GM12878 (cell line): ENCODE results near the gene SNRNP25. TPM values are rescaled to one million over a fixed set of nuclear protein-coding genes. Genes with fewer than 3 reads are reported as not detected.

ENCODE experiments used
- ATAC-seq: fragments of 200-7000 bp; cut with Tn5 transposase; 3 replicates; pipeline ENCODE4 v1.9.1; 2020; ENCODE audit warnings: mild to moderate bottlenecking, moderate library complexity
- BruUV-seq: library from RNA; stranded (reverse); fragments of 400-500 nt; replicated peaks from 2 replicates; lab custom pipeline; 2021; lab: Mats Ljungman, UMichigan
- CTCF ChIA-PET: fragments of 300-600 bp; sonication (Branson Sonifier 250); formaldehyde crosslinking; extraction: SDS; loops from one replicate; lab custom pipeline; 2021; ENCODE audit warnings: inconsistent platforms; lab: Yijun Ruan, JAX
- POLR2A ChIA-PET: fragments of 350-600 bp; formaldehyde crosslinking; extraction: SDS; loops from one replicate; lab custom pipeline; 2021; ENCODE audit warnings: inconsistent platforms; lab: Charles Lee
- RAD21 ChIA-PET: fragments of 300-600 bp; sonication (Branson Sonifier 250); formaldehyde crosslinking; loops from one replicate; lab custom pipeline; 2023; ENCODE audit warnings: antibody characterized with exemption; ENCODE audit not compliant: unreplicated experiment; lab: Charles Lee
- SMC1A ChIA-PET: fragments of 300-600 bp; sonication (Branson Sonifier 250); formaldehyde crosslinking; loops from one replicate; lab custom pipeline; 2023; ENCODE audit not compliant: unreplicated experiment, uncharacterized antibody; lab: Charles Lee
- DNase-seq: peaks from one replicate; pipeline ENCODE4 v3.0.0-alpha.2; 2011; ENCODE audit warnings: low read depth, low spot score
- FAIRE-seq: peaks from 3 replicates; lab custom pipeline; 2011; peaks lifted over from hg19 to GRCh38; lab: Jason Lieb, UNC
- H2AFZ ChIP-seq: 2 replicates; pipeline ENCODE4 v1.6.0; 2011; ENCODE audit warnings: low read depth, low read length, control low read depth; ENCODE audit not compliant: control insufficient read depth
- H3K27ac ChIP-seq: 2 replicates; pipeline ENCODE4 v1.5.1; 2011; ENCODE audit warnings: control low read depth; ENCODE audit not compliant: control insufficient read depth, insufficient read depth
- H3K27me3 ChIP-seq, 2 experiments: replicated peaks in 1 of 2; 2 replicates each; pipeline versions ENCODE4 v1.6.0 to v1.6.1; 2011; ENCODE audit warnings: low read length in 1 of 2; ENCODE audit not compliant: control insufficient read depth in 2 of 2, insufficient read depth in 2 of 2
- H3K36me3 ChIP-seq, 2 experiments: 2 replicates each; pipeline ENCODE4 v1.5.1; 2011; ENCODE audit warnings: low read length in 1 of 2; ENCODE audit not compliant: control insufficient read depth in 2 of 2, insufficient read depth in 2 of 2
- H3K4me1 ChIP-seq: 2 replicates; pipeline ENCODE4 v1.6.1; 2011; ENCODE audit warnings: mild to moderate bottlenecking, low read length, moderate library complexity, mixed read lengths; ENCODE audit not compliant: control insufficient read depth, insufficient read depth
- H3K4me2 ChIP-seq: 2 replicates; pipeline ENCODE4 v1.6.0; 2011; ENCODE audit warnings: control low read depth; ENCODE audit not compliant: control insufficient read depth, insufficient read depth
- H3K4me3 ChIP-seq: fragments of 200-600 bp; sonication (generic); 2 replicates; pipeline ENCODE4 v1.5.1; 2016
- H3K79me2 ChIP-seq: 2 replicates; pipeline ENCODE4 v1.6.0; 2011; ENCODE audit warnings: low read length; ENCODE audit not compliant: control insufficient read depth, insufficient read depth
- H3K9ac ChIP-seq: 2 replicates; pipeline ENCODE4 v1.8.0; 2011; ENCODE audit warnings: low read length, control low read depth, mixed read lengths; ENCODE audit not compliant: control insufficient read depth, insufficient read depth
- H3K9me3 ChIP-seq: replicated peaks from 3 replicates; pipeline ENCODE4 v1.5.1; 2011; ENCODE audit warnings: mild to moderate bottlenecking, low read length; ENCODE audit not compliant: control insufficient read depth, insufficient read depth
- H4K20me1 ChIP-seq: 2 replicates; pipeline ENCODE4 v1.6.0; 2011; ENCODE audit not compliant: control insufficient read depth, insufficient read depth
- HCFC1 ChIP-seq: fragments of 150-350 bp; IDR thresholded peaks from 2 replicates; pipeline ENCODE4 v1.6.1; 2014; ENCODE audit warnings: low read length
- PML ChIP-seq: IDR thresholded peaks from 2 replicates; pipeline ENCODE4 v1.6.1; 2012; ENCODE audit warnings: low read length, inconsistent platforms
- STAT3 ChIP-seq: IDR thresholded peaks from 2 replicates; pipeline ENCODE4 v1.6.1; 2011; ENCODE audit warnings: low read depth, low read length, improper control_type of control experiment
- WGBS: methylation state at CpG from one replicate; pipeline ENCODE4 v1.1.6; 2016; ENCODE audit warnings: low lambda C conversion rate; ENCODE audit not compliant: insufficient replicate concordance, insufficient coverage; ENCODE audit errors: missing lambda C conversion rate; 5-methylcytosine and 5-hydroxymethylcytosine counted together
- in situ Hi-C: fragments of 300-500 bp; cut with MboI; formaldehyde crosslinking; loops from 9 replicates; pipeline ENCODE4 v1.14.3; 2018; ENCODE audit warnings: mixed read lengths
- intact Hi-C: fragments of 100-400 bp; cut with micrococcal nuclease; formaldehyde crosslinking; loops from one replicate; pipeline ENCODE4 v1.14.2; 2022; ENCODE audit not compliant: unreplicated experiment
- polyA plus RNA-seq, 11 experiments: library from polyadenylated mRNA; depleted of rRNA in 4 of 11; unstranded in 6 of 11; stranded (reverse) in 5 of 11; fragments of >200 nt; fragmentation: Nextera tagmentation in 4 of 11; fragmentation: Illumina TruSeq in 1 of 11; extraction: Ambion mirVana in 4 of 11; extraction: Trizol in 1 of 11; gene quantifications; 1 replicate in 1 of 11; 2 replicates in 10 of 11; pipeline versions ENCODE4 v1.2.1 to v1.2.3, GENCODE V29; 2011 to 2016; ENCODE audit warnings: inconsistent platforms in 2 of 11, missing spikeins in 2 of 11, low read depth in 1 of 11
- total RNA-seq, 4 experiments: library from RNA; depleted of rRNA in 3 of 4; stranded (reverse); fragments of >200 nt in 3 of 4; fragmentation: Illumina TruSeq in 1 of 4; extraction: Trizol in 1 of 4; gene quantifications; 2 replicates each; pipeline versions ENCODE4 v1.2.1 to v1.2.3, GENCODE V29; 2013 to 2021

The SNRNP25 gene
- total and polyA plus RNA-seq, 10 of the 15 experiments (the other 5 are each of a cell fraction or from before 2014, with no cell fraction given), result 40.9 to 138 (median 67.2) TPM

- 71% methylated on average over 16 of the region's 16 CpGs for WGBS
- no peaks in the 10 kb centered on the region for H3K79me2 ChIP-seq
- in situ Hi-C loops (no loop called here), intact Hi-C loops (no loop called here)
- H4K20me1 ChIP-seq, result no peaks in the 10 kb centered on the region
- RAD21 ChIA-PET, result interaction anchor here (6.5 kb wide), 1 partner anchor 33 kb away, joined by 132 read pairs; no protein-coding TSS in a partner anchor
- no peaks in the 10 kb centered on the region for H3K9me3 ChIP-seq
- BruUV-seq, result no TSS peak
- CTCF ChIA-PET, result interaction anchor here (1.0 to 14.2 kb wide), 5 partner anchors 10 to 42 kb away, joined by 4 to 319 read pairs (median 36); partner anchors contain the start of genes MPG and POLR3K
- POLR2A ChIA-PET, result interaction anchor here (0.5 kb wide), 1 partner anchor 24 kb away, joined by 3 read pairs; no protein-coding TSS in a partner anchor
- ATAC-seq, result no peak
- TF ChIP-seq STAT3 (no peak), PML (no peak)
- no peaks in the 10 kb centered on the region for H3K4me1 ChIP-seq
- DNase-seq, result no peak
- no peaks in the 10 kb centered on the region for H3K27me3 ChIP-seq
- H3K36me3 ChIP-seq, result no peaks in the 10 kb centered on the region; a peak in 1 of 4 replicates
- H2AFZ ChIP-seq, result no peak overlapping the region
- H3K4me2 ChIP-seq, result no peak overlapping the region
- SMC1A ChIA-PET, result interaction anchor here (2.9 to 6.4 kb wide), 3 partner anchors 10 to 44 kb away, joined by 10 to 77 read pairs (median 14); partner anchors contain the start of genes POLR3K and SNRNP25
- H3K9ac ChIP-seq, result no peak overlapping the region
- no peak overlapping the region for H3K4me3 ChIP-seq
- no peak overlapping the region for H3K27ac ChIP-seq
- no peak for FAIRE-seq
These were observed 9.8 kb downstream of the SNRNP25 start for GRCh38 chr16:63466-63865.

DNA sequence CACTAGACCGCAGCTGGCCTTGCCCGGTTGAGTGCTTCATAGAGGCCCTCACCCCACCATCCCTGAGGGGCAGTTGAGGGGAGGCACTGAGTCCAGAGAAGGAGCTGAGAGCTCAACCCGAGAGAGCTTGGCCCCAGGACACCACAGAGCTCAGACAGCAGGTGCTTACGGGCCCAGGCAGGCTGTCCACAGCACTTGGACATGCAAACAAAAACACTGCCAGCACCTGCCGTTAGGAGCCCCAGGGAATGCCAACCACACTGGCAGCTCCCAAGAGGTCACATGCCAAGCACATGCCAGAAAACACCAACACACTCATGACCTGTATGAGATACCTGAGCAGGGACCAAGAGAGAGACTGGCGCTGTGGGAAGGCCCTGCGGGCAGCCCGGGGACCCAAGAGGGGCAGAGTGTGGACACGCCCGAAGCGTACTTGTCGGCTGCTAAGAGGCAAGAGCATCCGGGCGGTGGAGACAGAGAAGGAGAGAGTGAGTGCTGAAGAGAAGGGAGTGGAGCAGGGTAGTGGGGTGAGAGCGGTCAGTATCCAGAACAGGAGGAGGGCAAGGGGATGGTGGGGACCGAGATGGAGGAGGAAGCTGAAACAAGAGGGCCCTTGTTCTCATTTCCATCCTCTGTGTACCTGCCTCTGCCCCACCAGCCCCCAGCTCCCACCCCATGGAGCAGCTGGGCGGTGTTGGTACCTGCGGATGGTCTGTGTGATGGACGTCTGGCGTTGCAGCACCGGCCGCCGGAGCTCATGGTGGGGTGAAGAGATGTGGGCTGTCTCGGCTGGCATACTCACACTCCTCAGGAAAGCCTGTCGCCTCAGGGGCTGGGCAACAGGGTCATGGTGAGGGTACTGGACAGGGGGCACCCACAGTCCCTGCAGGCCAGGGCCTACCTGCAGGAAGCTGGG lies 10.6 kb downstream of the SNRNP25 start:
- intact Hi-C loops, result no loop called here
- ChIA-PET POLR2A (interaction anchor here (1.7 kb wide), 1 partner anchor 11 kb away, joined by 5 read pairs; the partner anchor contains the start of genes POLR3K and SNRNP25), CTCF (interaction anchor here (0.5 to 14.2 kb wide), 10 partner anchors 8 to 600 kb away, joined by 3 to 319 read pairs (median 6); partner anchors contain the start of genes MPG and POLR3K), RAD21 (interaction anchor here (1.0 to 6.5 kb wide), 4 partner anchors 13 to 41 kb away, joined by 4 to 132 read pairs (median 5); no protein-coding TSS in a partner anchor), SMC1A (interaction anchor here (1.0 to 6.4 kb wide), 9 partner anchors 11 to 150 kb away, joined by 3 to 77 read pairs (median 9); partner anchors contain the start of genes MPG, POLR3K and SNRNP25)
- Histone ChIP-seq H3K9me3 (no peaks in the 10 kb centered on the region), H3K27me3 (no peaks in the 10 kb centered on the region; a peak in 1 of 4 replicates), H3K9ac (no peak overlapping the region), H3K4me1 (no peaks in the 10 kb centered on the region), H3K27ac (no peak overlapping the region), H2AFZ (no peak overlapping the region), H4K20me1 (no peaks in the 10 kb centered on the region), H3K79me2 (no peaks in the 10 kb centered on the region), H3K36me3 (no peaks in the 10 kb centered on the region), H3K4me2 (no peak overlapping the region), H3K4me3 (no peak overlapping the region)
- BruUV-seq, result no TSS peak
- DNase-seq (no peak), ATAC-seq (no peak), FAIRE-seq (no peak)
- no peak for TF ChIP-seq HCFC1
- WGBS, result 69% methylated on average over 24 of the region's 25 CpGs
- in situ Hi-C loops, result no loop called here
